Fibroblast of gingiva (primary cell): ENCODE data around the gene COL1A1.

Experiments
- DNase-seq: peaks from one replicate; pipeline ENCODE4 v3.0.0-alpha.2; 2011; ENCODE audit warnings: low read depth

The COL1A1 gene

GRCh38 chr17:50141026-50141744, 60.2 kb downstream of the COL1A1 start:
- no peak for DNase-seq

- peak; percentile 72 for DNase-seq
Observed at GRCh38 chr17:50139950-50140885, 61.2 kb downstream of the COL1A1 start.

- no peak for DNase-seq
Observed at GRCh38 chr17:50139185-50139783, 62.1 kb downstream of the COL1A1 start.

GRCh38 chr17:50137042-50137441, 64.4 kb downstream of the COL1A1 start:
- no peak for DNase-seq

- no peak for DNase-seq
Observed at GRCh38 chr17:50136096-50136687, 65.2 kb downstream of the COL1A1 start.

- DNase-seq = no peak
Observed at GRCh38 chr17:50135316-50136095, 65.9 kb downstream of the COL1A1 start.

- DNase-seq = no peak
Observed at GRCh38 chr17:50134206-50135110, 67.0 kb downstream of the COL1A1 start.

GRCh38 chr17:50133769-50134099, 67.7 kb downstream of the COL1A1 start:
- no peak for DNase-seq
